DND-41 (cell line): ENCODE data around the gene KIF17.

Source experiments
- ATAC-seq: fragments of 200-7000 bp; cut with Tn5 transposase; 3 replicates; pipeline ENCODE4 v1.9.1; 2021; ENCODE audit warnings: low read depth; ENCODE audit not compliant: insufficient read depth
- DNase-seq: peaks from one replicate; pipeline ENCODE4 v3.0.0-alpha.2; 2020
- H2AFZ ChIP-seq: 2 replicates; pipeline ENCODE4 v1.6.0; 2012; ENCODE audit warnings: low read depth, low read length
- H3K27ac ChIP-seq: 2 replicates; pipeline ENCODE4 v1.5.1; 2012; ENCODE audit warnings: low read length, inconsistent platforms
- H3K27me3 ChIP-seq: fragments of 200-600 bp; sonication (generic); 2 replicates; pipeline ENCODE4 v1.6.0; 2012; ENCODE audit warnings: low read length, mild to moderate bottlenecking, inconsistent platforms; ENCODE audit not compliant: insufficient read depth, poor library complexity
- H3K36me3 ChIP-seq: 2 replicates; pipeline ENCODE4 v1.5.1; 2012; ENCODE audit warnings: low read length, inconsistent platforms; ENCODE audit not compliant: insufficient read depth
- H3K4me1 ChIP-seq: 2 replicates; pipeline ENCODE4 v1.5.1; 2012; ENCODE audit warnings: mild to moderate bottlenecking, low read length; ENCODE audit not compliant: insufficient read depth
- H3K4me2 ChIP-seq: 2 replicates; pipeline ENCODE4 v1.6.0; 2012; ENCODE audit warnings: mild to moderate bottlenecking, moderate library complexity, low read length, inconsistent platforms; ENCODE audit not compliant: insufficient read depth
- H3K4me3 ChIP-seq, 2 experiments: fragments of 200-600 bp in 1 of 2; shearing (Covaris generic) in 1 of 2; 2 replicates each; pipeline ENCODE4 v1.5.1; 2012 to 2016; ENCODE audit warnings: inconsistent platforms in 2 of 2, low read length in 2 of 2, mild to moderate bottlenecking in 2 of 2, low read depth in 1 of 2, moderate library complexity in 1 of 2
- H3K79me2 ChIP-seq: 2 replicates; pipeline ENCODE4 v1.6.0; 2012; ENCODE audit warnings: low read length, inconsistent platforms; ENCODE audit not compliant: insufficient read depth
- H3K9ac ChIP-seq: 2 replicates; pipeline ENCODE4 v1.6.0; 2012; ENCODE audit warnings: low read depth, mild to moderate bottlenecking, inconsistent platforms, low read length, moderate library complexity
- H3K9me3 ChIP-seq: 2 replicates; pipeline ENCODE4 v1.5.1; 2012; ENCODE audit warnings: low read length, moderate library complexity, mild to moderate bottlenecking, inconsistent platforms; ENCODE audit not compliant: insufficient read depth, severe bottlenecking
- H4K20me1 ChIP-seq: 2 replicates; pipeline ENCODE4 v1.6.0; 2012; ENCODE audit warnings: low read length; ENCODE audit not compliant: insufficient read depth
- EZH2 ChIP-seq: IDR thresholded peaks from 3 replicates; pipeline ENCODE4 v1.6.1; 2012; ENCODE audit warnings: borderline replicate concordance, low read depth, mild to moderate bottlenecking, moderate library complexity, low read length, inconsistent platforms; ENCODE audit not compliant: severe bottlenecking
- TF ChIP-seq, protein P1 (sequence below): IDR thresholded peaks from 2 replicates; pipeline ENCODE4 v1.5.1; 2012; ENCODE audit warnings: borderline replicate concordance, low read length, moderate library complexity, mild to moderate bottlenecking; ENCODE audit not compliant: poor library complexity, severe bottlenecking; ENCODE audit errors: extremely low read depth

Gene KIF17

DNA sequence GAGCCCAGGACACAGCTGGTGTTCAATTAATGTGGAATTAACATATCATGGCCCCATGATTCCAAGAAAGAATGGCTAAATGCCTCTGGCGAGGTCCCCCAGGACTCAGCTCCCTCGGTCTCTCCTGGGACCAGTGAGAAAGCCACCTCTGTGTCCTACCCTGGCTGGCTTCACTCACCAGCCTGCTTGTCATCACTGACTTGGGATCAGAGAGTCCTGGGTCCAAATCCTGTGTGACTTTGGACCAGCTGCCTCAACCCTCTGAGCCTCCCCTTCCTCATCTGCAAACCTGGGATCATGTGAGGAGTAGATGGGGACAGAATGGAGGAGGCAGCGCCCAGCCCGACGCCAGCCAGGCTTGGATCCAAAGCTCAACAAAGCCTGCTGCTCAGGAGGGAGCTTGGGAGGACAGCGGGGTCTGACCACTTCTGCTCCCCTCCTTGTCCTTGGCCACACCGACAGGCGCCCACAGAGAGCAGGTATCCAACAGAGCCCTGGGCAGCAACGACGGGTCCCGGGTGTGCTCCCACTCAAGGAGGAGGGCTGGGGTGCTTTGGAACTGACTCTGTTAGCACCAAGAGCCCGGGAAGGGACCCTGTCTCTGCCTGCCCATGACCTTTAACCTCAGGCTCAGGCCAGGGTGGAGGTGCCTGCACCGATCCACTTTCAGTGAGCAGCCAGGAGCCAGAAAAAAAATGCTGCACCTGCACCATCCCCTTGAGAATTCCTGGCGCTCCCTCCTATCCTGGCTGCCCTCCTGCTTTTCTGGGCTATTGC lies 11.5 kb upstream of the KIF17 start:
- no peak for DNase-seq
- H3K4me3 ChIP-seq = no peak overlapping the region

GRCh38 chr1:20728371-20729154 lies 10.8 kb upstream of the KIF17 start:
- ATAC-seq = no peak

More for the DNA sequence above, 11.5 kb upstream of the KIF17 start:
- Histone ChIP-seq H3K79me2 (no peaks in the 10 kb centered on the region), H4K20me1 (peaks cover 6% of the 10 kb centered on the region; the same call in 1 of the 2 replicates), H3K9me3 (no peaks in the 10 kb centered on the region), H2AFZ (no peak overlapping the region), H3K9ac (no peak overlapping the region), H3K4me1 (no peaks in the 10 kb centered on the region), H3K27me3 (peaks cover 12% of the 10 kb centered on the region), H3K36me3 (no peaks in the 10 kb centered on the region), H3K4me2 (no peak overlapping the region), H3K27ac (no peak overlapping the region)
- TF ChIP-seq, protein P1, sequence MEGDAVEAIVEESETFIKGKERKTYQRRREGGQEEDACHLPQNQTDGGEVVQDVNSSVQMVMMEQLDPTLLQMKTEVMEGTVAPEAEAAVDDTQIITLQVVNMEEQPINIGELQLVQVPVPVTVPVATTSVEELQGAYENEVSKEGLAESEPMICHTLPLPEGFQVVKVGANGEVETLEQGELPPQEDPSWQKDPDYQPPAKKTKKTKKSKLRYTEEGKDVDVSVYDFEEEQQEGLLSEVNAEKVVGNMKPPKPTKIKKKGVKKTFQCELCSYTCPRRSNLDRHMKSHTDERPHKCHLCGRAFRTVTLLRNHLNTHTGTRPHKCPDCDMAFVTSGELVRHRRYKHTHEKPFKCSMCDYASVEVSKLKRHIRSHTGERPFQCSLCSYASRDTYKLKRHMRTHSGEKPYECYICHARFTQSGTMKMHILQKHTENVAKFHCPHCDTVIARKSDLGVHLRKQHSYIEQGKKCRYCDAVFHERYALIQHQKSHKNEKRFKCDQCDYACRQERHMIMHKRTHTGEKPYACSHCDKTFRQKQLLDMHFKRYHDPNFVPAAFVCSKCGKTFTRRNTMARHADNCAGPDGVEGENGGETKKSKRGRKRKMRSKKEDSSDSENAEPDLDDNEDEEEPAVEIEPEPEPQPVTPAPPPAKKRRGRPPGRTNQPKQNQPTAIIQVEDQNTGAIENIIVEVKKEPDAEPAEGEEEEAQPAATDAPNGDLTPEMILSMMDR = no peak
- TF ChIP-seq EZH2 = no peak
- no peak for ATAC-seq

GRCh38 chr1:20727746-20728316 lies 10.0 kb upstream of the KIF17 start:
- no peaks in the 10 kb centered on the region for H3K4me1 ChIP-seq
- no peak overlapping the region for H3K4me2 ChIP-seq
- ATAC-seq = no peak
- no peak overlapping the region for H3K9ac ChIP-seq
- peaks cover 12% of the 10 kb centered on the region for H3K27me3 ChIP-seq
- no peak for TF ChIP-seq EZH2
- TF ChIP-seq, protein P1 = peak; percentile 26
- H3K9me3 ChIP-seq = no peaks in the 10 kb centered on the region
- no peaks in the 10 kb centered on the region for H3K36me3 ChIP-seq
- H3K79me2 ChIP-seq = no peaks in the 10 kb centered on the region
- H3K27ac ChIP-seq = no peak overlapping the region
- no peak overlapping the region for H2AFZ ChIP-seq
- no peak overlapping the region for H3K4me3 ChIP-seq
- DNase-seq = no peak
- peaks cover 6% of the 10 kb centered on the region; the same call in 1 of the 2 replicates for H4K20me1 ChIP-seq

More at GRCh38 chr1:20728371-20729154, 10.8 kb upstream of the KIF17 start:
- Histone ChIP-seq H3K36me3 (no peaks in the 10 kb centered on the region), H3K9ac (no peak overlapping the region), H3K79me2 (no peaks in the 10 kb centered on the region), H4K20me1 (peaks cover 6% of the 10 kb centered on the region; the same call in 1 of the 2 replicates), H3K27me3 (peaks cover 12% of the 10 kb centered on the region), H3K4me2 (no peak overlapping the region), H2AFZ (no peak overlapping the region), H3K4me3 (no peak overlapping the region), H3K4me1 (no peaks in the 10 kb centered on the region), H3K27ac (no peak overlapping the region), H3K9me3 (no peaks in the 10 kb centered on the region)
- no peak for TF ChIP-seq EZH2
- TF ChIP-seq, protein P1 = no peak
- no peak for DNase-seq
